Suppressor macrophage treated with lipopolysaccharide for 4 hours (primary cell): ENCODE data around the gene VAMP8.
A peak's percentile ranks its signal among the peaks of the same experiment; 100 is the strongest.
"Not testable (repeated sequence)": the region's sequence is repeated elsewhere in the genome, so short reads cannot be mapped to it uniquely, and the experiment has no call there.

ENCODE experiments used
- DNase-seq: peaks from one replicate; pipeline ENCODE4 v3.0.0-alpha.2; 2020

The VAMP8 gene

GRCh38 chr2:85583667-85584353 lies 6.4 kb downstream of the VAMP8 start:
- peak; percentile 62 for DNase-seq

DNA sequence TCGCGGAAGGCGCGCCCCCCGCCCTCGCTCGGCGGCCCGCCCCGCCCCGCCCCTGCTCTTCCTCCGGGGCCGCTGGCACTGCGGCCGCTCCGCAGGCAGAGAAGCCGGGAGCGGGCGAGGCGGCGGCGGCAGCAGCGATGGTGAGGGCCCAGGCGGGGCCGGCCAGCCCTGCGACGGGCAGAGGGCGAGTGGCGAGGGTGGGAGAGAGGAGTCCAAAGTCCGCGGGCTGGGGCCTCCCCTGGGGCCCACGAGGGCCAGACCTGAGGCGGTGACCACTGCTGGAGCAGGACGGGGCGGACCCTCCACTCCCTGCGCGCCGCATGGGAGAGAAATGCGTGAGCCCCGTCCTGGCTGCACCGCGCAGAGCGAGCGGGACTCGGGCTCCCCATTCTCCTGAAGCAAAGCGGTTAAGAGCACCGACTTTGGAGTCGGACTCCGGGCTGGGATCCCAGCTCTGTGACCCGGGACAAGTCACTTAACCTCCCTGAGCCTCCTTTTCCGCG lies 7.0 kb downstream of the VAMP8 start, which contains the start of gene VAMP5:
TSS of gene VAMP5 (plus strand) at position 78 of the 503 bp plus-strand sequence. CDS start at position 138, 60 bp downstream.
- DNase-seq: peak; percentile 72

DNA sequence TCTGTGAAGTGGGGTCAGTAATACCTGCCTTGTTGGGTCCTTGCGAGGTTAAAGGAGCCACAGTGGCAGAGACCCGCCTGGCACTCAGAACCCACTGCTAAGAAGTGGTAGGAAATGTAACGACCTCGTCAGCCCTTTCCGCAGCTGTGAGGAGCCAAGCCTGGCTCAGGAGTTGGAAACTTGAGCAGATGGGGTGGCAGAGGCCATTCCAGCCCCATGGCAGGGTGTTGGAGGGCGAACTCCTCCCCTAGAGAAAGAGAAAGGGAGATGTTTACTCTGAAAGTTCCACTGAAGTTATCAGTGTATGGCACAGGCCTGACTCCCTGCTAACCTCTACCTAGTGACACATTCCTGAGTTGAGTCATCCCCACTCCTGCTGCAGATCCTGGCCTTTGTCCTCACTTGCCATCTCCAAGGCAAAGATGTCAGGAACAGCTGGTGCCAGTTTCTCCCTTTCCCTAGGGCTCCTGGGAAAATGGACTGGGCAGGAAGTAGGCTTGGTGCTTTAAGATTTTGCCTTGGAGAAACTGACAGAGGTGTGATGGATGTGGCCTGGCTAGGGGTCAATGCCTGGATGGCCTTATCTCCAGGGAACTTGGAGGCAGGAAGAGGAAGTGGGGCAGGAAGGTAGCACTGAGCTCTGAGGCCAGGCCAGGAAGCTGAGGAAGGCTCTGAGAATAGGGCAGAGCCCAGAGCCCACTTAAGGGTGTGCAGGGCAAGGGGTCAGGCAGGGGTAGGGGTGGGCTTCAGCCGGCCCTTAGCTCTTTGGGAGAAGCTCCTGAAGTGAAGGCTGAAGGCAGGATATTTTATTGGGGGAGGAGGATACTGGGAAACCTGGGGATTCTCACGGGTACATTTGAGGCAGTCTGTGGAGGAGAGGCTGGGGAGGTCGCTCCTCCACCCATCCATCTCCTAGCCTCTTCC lies 7.7 kb downstream of the VAMP8 start:
- peak; percentile 51 for DNase-seq

GRCh38 chr2:85585781-85586105 lies 8.4 kb downstream of the VAMP8 start:
- peak; percentile 84 for DNase-seq

DNA sequence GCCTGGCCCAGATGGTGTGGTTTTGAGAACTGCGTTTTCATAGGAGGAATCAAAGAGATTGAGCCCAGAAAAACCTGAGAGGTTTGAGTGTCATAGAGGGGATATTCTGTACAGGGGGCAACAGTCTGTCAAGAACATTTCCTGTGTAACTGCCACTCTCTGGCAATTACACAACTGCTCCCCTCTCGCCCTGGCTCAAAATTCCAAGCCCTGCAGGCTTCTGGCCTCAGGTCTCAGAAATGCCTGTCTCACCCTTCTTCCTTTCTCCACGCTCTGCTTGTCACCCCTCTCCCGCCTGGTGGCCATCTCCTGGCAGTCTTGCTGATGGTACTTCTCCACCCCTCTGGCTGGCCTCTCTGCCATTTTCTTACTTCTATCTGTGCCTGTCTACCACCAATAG lies 10.8 kb downstream of the VAMP8 start:
- DNase-seq: no peak

GRCh38 chr2:85588645-85589044 lies 11.3 kb downstream of the VAMP8 start:
- DNase-seq: no peak

- DNase-seq: no peak
These were observed 11.8 kb downstream of the VAMP8 start for GRCh38 chr2:85589181-85589580.

GRCh38 chr2:85589982-85590791 lies 12.8 kb downstream of the VAMP8 start:
- peak; percentile 82 for DNase-seq

DNA sequence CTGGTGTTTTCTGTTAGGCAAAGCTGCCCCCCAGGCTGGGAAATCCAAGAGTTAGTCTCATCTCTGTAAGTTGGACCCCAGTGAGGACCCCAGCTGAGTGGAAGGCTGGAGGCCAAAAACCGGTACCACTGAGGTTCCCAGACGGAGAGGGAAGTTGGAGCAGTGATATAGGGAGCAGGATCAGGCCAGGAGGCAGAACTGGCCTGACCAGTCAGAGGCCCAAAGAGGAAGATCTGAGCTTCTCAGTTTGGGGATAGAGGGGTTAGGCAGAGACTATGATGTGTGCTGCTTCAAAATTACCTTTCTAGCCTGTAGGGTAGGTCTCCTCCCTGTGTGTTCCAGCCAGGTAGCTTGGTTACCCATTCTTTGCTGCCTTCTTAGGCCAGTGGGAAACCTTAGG lies 13.6 kb downstream of the VAMP8 start:
- DNase-seq: no peak

GRCh38 chr2:85591563-85591962 lies 14.2 kb downstream of the VAMP8 start:
- no peak for DNase-seq

- not testable (repeated sequence) for DNase-seq
These were observed 14.9 kb downstream of the VAMP8 start for GRCh38 chr2:85592299-85592698.

GRCh38 chr2:85593023-85593422 lies 15.6 kb downstream of the VAMP8 start:
- no peak for DNase-seq

GRCh38 chr2:85594715-85595300 lies 17.4 kb downstream of the VAMP8 start:
- no peak for DNase-seq

- DNase-seq: peak; percentile 99
These were observed 18.1 kb downstream of the VAMP8 start, which contains the start of gene RNF181 for GRCh38 chr2:85595301-85596025. Gene RNF181 (plus strand): TSS chr2:85595745. CDS start chr2:85595764, 19 bp downstream.

GRCh38 chr2:85596026-85596333 lies 18.6 kb downstream of the VAMP8 start:
- DNase-seq: no peak

DNA sequence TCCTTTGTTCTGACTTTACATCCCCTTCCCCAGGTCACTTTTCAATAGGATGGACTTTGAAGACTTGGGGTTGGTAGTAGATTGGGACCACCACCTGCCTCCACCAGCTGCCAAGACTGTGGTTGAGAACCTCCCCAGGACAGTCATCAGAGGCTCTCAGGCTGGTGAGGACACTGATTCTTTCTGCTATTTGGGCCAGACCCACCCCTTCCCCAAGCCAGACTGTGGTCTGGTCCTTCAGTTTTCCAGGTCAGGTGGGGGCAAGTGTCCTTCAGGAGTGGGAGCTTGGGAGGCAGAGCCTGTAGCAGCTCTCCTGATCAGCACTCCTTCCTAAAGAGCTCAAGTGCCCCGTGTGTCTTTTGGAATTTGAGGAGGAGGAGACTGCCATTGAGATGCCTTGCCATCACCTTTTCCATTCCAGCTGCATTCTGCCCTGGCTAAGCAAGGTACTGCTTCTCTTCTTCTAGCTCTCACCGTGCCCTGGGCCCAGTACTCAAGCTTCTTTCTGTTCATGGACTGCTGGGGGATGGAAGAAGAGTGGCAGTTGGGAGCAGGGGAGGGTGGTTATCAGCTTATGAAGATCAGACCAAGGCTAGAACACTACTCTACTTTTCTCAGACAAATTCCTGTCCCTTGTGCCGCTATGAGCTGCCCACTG lies 19.2 kb downstream of the VAMP8 start:
- DNase-seq: no peak

- no peak for DNase-seq
These were observed 19.9 kb downstream of the VAMP8 start for GRCh38 chr2:85597241-85597640.

GRCh38 chr2:85598594-85599340 lies 21.4 kb downstream of the VAMP8 start:
- DNase-seq: no peak

DNA sequence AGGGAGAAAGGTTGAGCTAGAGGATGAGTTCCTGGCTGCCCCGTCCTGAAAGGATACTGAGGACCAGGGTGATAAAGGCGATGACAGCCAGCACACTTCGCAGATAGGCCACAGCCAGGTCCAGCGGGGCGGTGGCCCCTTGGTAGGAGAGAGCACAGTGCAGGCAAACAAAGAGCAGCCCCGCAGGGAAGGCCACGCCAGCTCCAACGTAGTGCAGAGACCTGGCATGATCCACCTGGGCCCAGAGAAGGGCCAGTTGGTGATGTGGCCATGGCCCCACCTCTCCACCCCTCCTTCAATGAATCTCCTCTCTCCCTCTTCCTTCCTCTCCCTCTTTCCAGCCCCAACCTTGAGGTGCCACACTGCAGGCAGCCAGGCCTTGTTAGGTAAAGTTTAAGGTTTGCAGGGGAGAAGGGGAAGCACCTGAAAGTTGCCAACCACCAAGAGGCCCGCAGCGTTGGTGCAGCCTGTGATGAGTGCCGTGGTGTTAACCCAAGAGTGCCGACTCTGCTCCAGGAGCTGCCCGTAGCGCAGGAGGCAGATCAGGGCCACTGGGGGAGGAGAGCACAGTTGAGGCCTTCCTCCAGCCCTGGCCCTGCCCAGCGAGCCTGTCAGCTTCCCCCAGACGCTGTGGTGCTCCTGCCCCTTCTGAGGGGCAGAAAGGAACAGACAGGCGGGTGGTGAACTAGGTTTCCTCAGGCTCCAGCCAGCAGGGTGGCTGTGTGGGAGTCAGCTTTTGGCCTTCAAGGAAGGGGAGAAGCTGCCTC lies 22.3 kb downstream of the VAMP8 start:
- DNase-seq: no peak

GRCh38 chr2:85600235-85600575 lies 22.8 kb downstream of the VAMP8 start:
- DNase-seq: no peak
